HEK293T (cell line): ENCODE results near the gene YWHAB.

ENCODE experiments used
- CTCF ChIA-PET: fragments of 350-600 bp; formaldehyde crosslinking; extraction: SDS; loops from one replicate; lab custom pipeline; 2021; ENCODE audit warnings: antibody characterized with exemption, inconsistent platforms; lab: Yijun Ruan, JAX
- POLR2A ChIA-PET: fragments of 350-600 bp; formaldehyde crosslinking; extraction: SDS; loops from one replicate; lab custom pipeline; 2020; ENCODE audit warnings: antibody characterized with exemption, inconsistent platforms; lab: Yijun Ruan, JAX
- DNase-seq: peaks from one replicate; pipeline ENCODE4 v3.0.0; 2012; ENCODE audit warnings: mixed read lengths; ENCODE audit errors: extremely low spot score
- ARNT ChIP-seq: fragments of 450-650 bp; IDR thresholded peaks from 2 replicates; pipeline ENCODE4 v1.6.1; 2017; ENCODE audit warnings: mild to moderate bottlenecking
- BHLHE40 ChIP-seq: fragments of 450-650 bp; IDR thresholded peaks from 2 replicates; pipeline ENCODE4 v1.6.1; 2016; ENCODE audit warnings: mild to moderate bottlenecking, moderate library complexity, borderline replicate concordance
- CTBP1 ChIP-seq: fragments of 450-650 bp; IDR thresholded peaks from 2 replicates; pipeline ENCODE4 v1.6.1; 2016; ENCODE audit warnings: borderline replicate concordance
- ELF4 ChIP-seq: fragments of 450-650 bp; IDR thresholded peaks from 2 replicates; pipeline ENCODE4 v1.6.1; 2017; ENCODE audit warnings: antibody characterized with exemption
- FOXA1 ChIP-seq: fragments of 450-650 bp; IDR thresholded peaks from 2 replicates; pipeline ENCODE4 v1.6.1; 2016; ENCODE audit warnings: mild to moderate bottlenecking
- FOXK2 ChIP-seq: fragments of 450-650 bp; IDR thresholded peaks from 2 replicates; pipeline ENCODE4 v1.6.1; 2016; ENCODE audit warnings: mild to moderate bottlenecking
- FOXM1 ChIP-seq: fragments of 450-650 bp; IDR thresholded peaks from 2 replicates; pipeline ENCODE4 v1.6.1; 2017; ENCODE audit warnings: mild to moderate bottlenecking, borderline replicate concordance
- HDGF ChIP-seq: fragments of 450-650 bp; IDR thresholded peaks from 2 replicates; pipeline ENCODE4 v1.6.1; 2017; ENCODE audit warnings: antibody characterized with exemption, borderline replicate concordance
- L3MBTL2 ChIP-seq: fragments of 450-650 bp; conservative IDR thresholded peaks from 2 replicates; pipeline ENCODE4 v1.6.1; 2016; ENCODE audit warnings: mild to moderate bottlenecking
- LEF1 ChIP-seq: fragments of 450-650 bp; IDR thresholded peaks from 2 replicates; pipeline ENCODE4 v1.6.1; 2017; ENCODE audit warnings: mild to moderate bottlenecking, borderline replicate concordance
- NFRKB ChIP-seq: fragments of 450-650 bp; IDR thresholded peaks from 2 replicates; pipeline ENCODE4 v1.6.1; 2016; ENCODE audit warnings: mild to moderate bottlenecking, moderate library complexity
- SP1 ChIP-seq: fragments of 450-650 bp; IDR thresholded peaks from 2 replicates; pipeline ENCODE4 v1.6.1; 2017
- SUZ12 ChIP-seq: fragments of 450-650 bp; IDR thresholded peaks from 2 replicates; pipeline ENCODE4 v1.6.1; 2016; ENCODE audit warnings: mild to moderate bottlenecking
- TARDBP ChIP-seq: fragments of 450-650 bp; IDR thresholded peaks from 2 replicates; pipeline ENCODE4 v1.6.1; 2016
- ZNF384 ChIP-seq: fragments of 450-650 bp; IDR thresholded peaks from 2 replicates; pipeline ENCODE4 v1.6.1; 2016
- TF ChIP-seq, protein P1 (sequence below): fragments of 450-650 bp; IDR thresholded peaks from 2 replicates; pipeline ENCODE4 v1.6.1; 2016

The YWHAB gene

GRCh38 chr20:44896583-44896982 is 11.1 kb downstream of the YWHAB start:
- ChIA-PET CTCF (interaction anchor here (0.9 kb wide), 1 partner anchor 213 kb away, joined by 3 read pairs; no protein-coding TSS in a partner anchor), POLR2A (interaction anchor here (1.3 kb wide), 1 partner anchor 11 kb away, joined by 3 read pairs; the partner anchor contains the start of gene YWHAB)
- no peak for DNase-seq
- TF ChIP-seq CTBP1 (no peak), TARDBP (no peak), ARNT (no peak), ZNF384 (no peak), FOXM1 (no peak), FOXA1 (no peak), LEF1 (no peak), NFRKB (no peak), L3MBTL2 (no peak)

DNA sequence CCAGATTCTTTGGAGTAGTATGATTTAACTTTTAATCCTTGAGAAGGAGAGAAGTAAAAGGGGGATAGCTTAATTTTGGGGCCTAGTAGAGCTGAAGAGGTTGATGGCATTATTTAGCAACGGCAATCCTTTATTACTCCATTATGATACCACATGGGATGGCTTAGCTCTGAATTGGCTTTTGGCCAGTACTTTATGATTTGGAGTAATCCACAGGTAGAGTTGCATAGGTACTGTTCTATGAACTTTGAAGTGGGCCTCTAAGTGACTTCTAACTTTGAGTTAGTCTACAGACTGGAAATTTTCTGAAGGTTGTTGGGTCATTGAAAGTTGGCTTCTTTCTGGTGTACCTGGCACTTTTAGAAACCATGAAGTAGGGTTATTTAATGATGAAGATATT is 11.6 kb downstream of the YWHAB start:
- no peak for DNase-seq
- TF ChIP-seq CTBP1 = no peak
- no peak for TF ChIP-seq ELF4
- TF ChIP-seq L3MBTL2 = no peak
- TF ChIP-seq, protein P1, sequence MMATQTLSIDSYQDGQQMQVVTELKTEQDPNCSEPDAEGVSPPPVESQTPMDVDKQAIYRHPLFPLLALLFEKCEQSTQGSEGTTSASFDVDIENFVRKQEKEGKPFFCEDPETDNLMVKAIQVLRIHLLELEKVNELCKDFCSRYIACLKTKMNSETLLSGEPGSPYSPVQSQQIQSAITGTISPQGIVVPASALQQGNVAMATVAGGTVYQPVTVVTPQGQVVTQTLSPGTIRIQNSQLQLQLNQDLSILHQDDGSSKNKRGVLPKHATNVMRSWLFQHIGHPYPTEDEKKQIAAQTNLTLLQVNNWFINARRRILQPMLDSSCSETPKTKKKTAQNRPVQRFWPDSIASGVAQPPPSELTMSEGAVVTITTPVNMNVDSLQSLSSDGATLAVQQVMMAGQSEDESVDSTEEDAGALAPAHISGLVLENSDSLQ = no peak
- TF ChIP-seq ARNT = no peak
- no peak for TF ChIP-seq LEF1
- TF ChIP-seq HDGF = no peak
- no peak for TF ChIP-seq SP1
- TF ChIP-seq SUZ12 = no peak
- ChIA-PET CTCF (interaction anchor here (0.6 kb wide), 1 partner anchor 200 kb away, joined by 3 read pairs; no protein-coding TSS in a partner anchor), POLR2A (interaction anchor here (1.3 kb wide), 1 partner anchor 12 kb away, joined by 3 read pairs; the partner anchor contains the start of gene YWHAB)

DNA sequence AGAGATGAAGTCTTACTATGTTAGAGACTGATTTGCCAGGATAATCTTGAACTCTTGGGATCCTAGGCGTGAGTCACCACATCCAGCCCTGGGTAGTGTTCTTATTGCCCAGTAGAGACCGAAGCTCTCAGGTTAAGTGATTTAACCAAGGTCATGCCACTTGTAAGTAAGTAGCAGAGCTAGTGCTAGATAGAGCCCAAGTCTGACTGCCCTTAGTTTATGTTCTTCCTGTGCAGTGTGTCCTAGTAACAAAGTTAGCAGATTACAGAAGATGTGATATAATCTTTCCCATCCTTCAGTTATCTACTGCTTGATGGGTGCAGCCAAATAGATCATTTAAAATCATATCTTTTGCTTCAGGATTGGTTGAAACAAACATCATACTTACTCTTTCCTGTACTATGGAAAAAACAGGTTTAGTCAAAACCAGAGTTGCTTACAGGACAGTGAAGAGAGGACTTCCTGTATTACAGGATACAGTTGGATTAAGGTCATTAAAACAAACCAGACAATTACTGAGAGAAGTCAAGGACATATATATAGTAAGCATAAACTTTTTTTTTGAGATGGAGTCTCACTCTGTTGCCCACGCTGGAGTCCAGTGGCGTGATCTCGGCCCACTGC is 14.8 kb downstream of the YWHAB start:
- CTCF ChIA-PET = no interaction called here
- no peak for DNase-seq
- TF ChIP-seq BHLHE40 = no peak
- POLR2A ChIA-PET = no interaction called here

GRCh38 chr20:44901974-44902373 is 16.5 kb downstream of the YWHAB start:
- POLR2A ChIA-PET = interaction anchor here (1.0 kb wide), 1 partner anchor 16 kb away, joined by 4 read pairs; the partner anchor contains the start of gene YWHAB
- CTCF ChIA-PET = no interaction called here
- TF ChIP-seq HDGF = no peak
- TF ChIP-seq FOXM1 = no peak
- TF ChIP-seq SP1 = no peak
- TF ChIP-seq TARDBP = no peak
- TF ChIP-seq LEF1 = no peak
- TF ChIP-seq, protein P1 = no peak
- TF ChIP-seq ELF4 = no peak
- no peak for TF ChIP-seq FOXK2
- no peak for DNase-seq

GRCh38 chr20:44904377-44904776 is 18.9 kb downstream of the YWHAB start:
- TF ChIP-seq LEF1 (no peak), SP1 (no peak), BHLHE40 (no peak), FOXA1 (no peak), ELF4 (no peak), ZNF384 (no peak), HDGF (no peak), FOXK2 (no peak), CTBP1 (no peak), SUZ12 (no peak), FOXM1 (no peak), NFRKB (no peak), L3MBTL2 (no peak), ARNT (no peak), TARDBP (no peak)
- TF ChIP-seq, protein P1 = no peak
- POLR2A ChIA-PET = no interaction called here
- DNase-seq = no peak
- CTCF ChIA-PET = no interaction called here

- TF ChIP-seq BHLHE40 (no peak), HDGF (no peak), L3MBTL2 (no peak), NFRKB (no peak), LEF1 (no peak), ZNF384 (no peak), CTBP1 (no peak), TARDBP (no peak), SP1 (no peak), ELF4 (no peak), FOXM1 (no peak), ARNT (no peak), FOXK2 (no peak), FOXA1 (no peak), SUZ12 (no peak)
- TF ChIP-seq, protein P1 = no peak
- no peak for DNase-seq
- ChIA-PET CTCF (no interaction called here), POLR2A (interaction anchor here (2.1 kb wide), 1 partner anchor 24 kb away, joined by 11 read pairs; the partner anchor contains the start of gene YWHAB)
Measured at GRCh38 chr20:44908987-44909871, 23.7 kb downstream of the YWHAB start.
